NCI-H2227 (cell line): ENCODE measurements around the gene GSN.

Experiments used
- DNase-seq: peaks from one replicate; lab custom pipeline; 2025; ENCODE audit not compliant: unreplicated experiment; lab: John Stamatoyannopoulos, UW

Gene GSN

GRCh38 chr9:121322037-121322736, 54.2 kb downstream of the GSN start:
- DNase-seq: no peak

DNA sequence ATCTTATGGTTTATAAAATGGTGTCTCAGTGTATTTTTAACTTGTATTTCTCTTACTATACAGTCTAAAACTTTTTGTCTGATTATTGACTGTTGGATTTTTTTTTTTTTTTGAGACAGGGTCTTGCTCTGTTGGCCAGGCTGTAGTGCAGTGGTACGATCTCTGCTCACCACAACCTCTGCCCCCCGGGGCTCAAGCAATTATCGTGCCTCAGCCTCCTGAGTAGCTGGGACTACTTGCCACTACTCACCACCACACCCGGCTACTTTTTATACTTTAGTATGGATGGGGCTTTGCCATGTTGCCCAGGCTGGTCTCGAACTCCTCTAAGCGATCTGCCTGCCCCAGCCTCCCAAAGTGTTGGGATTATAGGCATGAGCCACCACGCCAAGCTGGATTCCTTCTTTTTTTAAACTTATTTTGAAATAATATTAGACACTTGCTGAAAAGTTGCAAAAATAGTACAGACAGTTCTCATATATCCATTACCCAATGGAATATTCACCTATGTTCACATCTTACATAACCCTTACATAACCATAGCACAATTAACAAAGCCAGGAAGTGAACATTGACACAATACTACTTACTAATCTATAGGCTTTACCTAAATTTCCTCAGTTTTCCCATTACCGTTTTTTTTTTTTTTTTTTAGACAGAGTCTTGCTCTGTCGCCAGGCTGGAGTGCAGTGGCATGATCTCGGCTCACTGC, 54.9 kb downstream of the GSN start:
- no peak for DNase-seq

DNA sequence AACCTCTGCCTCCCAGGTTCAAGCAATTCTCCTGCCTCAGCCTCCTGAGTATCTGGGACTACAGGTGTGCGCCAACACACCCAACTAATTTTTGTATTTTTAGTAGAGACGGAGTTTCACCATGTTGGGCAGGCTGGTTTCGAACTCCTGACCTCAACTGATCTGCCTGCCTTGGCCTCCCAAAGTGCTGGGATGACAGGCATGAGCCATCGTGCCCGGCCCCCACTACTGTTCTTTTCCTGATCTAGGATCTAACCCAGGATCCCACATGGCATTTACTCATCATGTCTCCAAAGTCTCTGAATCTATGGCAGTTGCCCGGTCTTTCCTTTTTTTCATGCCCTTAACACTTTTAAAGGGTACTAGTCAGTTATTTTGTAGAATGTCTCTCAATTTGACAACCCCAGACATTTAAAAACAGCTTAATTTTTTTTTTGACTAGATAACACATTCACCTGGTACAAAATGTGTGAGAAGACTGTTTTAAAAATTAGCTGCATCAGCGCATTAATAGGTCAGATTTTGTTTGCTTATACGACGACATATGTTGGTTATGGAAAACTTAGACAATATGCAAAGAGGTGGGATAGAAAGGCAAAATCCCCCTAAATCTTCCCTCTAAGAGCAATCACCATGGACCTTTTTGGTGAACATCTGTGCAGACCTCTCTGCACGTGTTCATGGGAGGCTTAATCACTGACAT, 55.6 kb downstream of the GSN start:
- no peak for DNase-seq

GRCh38 chr9:121324316-121324715, 56.4 kb downstream of the GSN start:
- no peak for DNase-seq

DNA sequence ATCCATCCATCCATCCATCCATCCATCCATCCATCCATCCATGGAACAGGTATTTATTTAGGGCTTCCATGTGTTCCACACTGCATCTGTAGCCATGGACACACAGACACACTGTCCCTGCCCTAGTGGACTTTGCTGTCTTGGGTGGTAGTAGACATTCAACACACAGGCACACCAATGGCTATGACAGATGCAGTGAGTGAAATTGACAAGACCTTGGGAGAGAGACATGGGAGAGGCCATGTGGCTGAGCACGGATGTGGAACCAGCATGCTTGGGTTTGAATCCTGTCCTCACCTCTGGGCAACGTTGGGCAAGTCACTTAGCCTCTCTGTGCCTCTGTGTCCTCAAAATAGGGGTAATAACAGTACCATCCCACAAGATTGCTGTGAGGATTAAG, 56.8 kb downstream of the GSN start:
- no peak for DNase-seq

- no peak for DNase-seq
These were observed 57.4 kb downstream of the GSN start for GRCh38 chr9:121325387-121325786.

GRCh38 chr9:121326130-121326838, 58.3 kb downstream of the GSN start:
- DNase-seq: no peak

DNA sequence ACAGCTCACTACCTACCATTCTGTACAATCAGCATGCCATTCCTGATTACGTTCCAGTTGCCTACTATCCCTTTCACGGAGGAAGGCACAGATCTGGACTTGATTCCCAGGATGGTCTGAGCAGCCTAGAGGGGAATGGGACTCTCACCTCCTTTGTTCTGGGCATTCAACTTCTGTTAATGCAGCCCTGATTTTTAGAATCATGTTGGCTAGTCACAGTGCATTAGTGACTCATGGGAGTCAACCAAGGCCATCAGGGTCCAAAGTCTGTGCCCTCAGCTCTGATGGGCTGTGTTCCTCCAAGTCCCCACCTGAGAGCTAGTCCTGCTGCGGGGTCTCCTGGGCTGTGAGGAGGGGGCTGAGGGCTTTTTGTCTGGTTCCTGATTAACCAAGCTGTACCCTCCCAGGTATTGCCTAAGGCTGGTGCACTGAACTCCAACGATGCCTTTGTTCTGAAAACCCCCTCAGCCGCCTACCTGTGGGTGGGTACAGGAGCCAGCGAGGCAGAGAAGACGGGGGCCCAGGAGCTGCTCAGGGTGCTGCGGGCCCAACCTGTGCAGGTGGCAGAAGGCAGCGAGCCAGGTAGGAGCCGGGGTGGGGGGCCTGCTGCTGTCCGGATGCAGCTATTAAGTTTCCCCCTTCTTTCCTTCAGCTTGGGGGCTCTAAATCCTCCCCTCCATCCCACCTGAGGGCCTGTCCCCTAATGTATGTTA, 59.1 kb downstream of the GSN start:
- DNase-seq: no peak

DNA sequence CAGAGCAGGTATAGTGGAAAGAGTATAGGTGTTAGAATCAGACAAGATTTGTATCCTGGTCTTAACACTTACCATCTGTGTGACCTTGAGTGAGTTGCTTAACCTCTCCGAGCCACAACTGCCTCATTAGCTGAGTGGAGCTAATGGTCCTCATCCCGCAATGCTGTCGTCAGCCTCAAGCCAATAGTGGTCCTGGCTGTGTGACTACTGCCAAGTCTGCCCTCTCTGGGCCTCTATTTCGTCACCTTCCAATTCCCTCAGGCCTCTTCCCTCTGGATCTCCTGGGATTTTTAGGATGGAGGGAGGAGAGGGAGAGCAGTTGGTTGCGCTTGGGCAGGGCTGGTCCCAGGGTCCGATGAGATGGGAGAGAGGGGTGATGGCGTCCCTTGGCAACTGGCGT, 60.5 kb downstream of the GSN start:
- DNase-seq: no peak

DNA sequence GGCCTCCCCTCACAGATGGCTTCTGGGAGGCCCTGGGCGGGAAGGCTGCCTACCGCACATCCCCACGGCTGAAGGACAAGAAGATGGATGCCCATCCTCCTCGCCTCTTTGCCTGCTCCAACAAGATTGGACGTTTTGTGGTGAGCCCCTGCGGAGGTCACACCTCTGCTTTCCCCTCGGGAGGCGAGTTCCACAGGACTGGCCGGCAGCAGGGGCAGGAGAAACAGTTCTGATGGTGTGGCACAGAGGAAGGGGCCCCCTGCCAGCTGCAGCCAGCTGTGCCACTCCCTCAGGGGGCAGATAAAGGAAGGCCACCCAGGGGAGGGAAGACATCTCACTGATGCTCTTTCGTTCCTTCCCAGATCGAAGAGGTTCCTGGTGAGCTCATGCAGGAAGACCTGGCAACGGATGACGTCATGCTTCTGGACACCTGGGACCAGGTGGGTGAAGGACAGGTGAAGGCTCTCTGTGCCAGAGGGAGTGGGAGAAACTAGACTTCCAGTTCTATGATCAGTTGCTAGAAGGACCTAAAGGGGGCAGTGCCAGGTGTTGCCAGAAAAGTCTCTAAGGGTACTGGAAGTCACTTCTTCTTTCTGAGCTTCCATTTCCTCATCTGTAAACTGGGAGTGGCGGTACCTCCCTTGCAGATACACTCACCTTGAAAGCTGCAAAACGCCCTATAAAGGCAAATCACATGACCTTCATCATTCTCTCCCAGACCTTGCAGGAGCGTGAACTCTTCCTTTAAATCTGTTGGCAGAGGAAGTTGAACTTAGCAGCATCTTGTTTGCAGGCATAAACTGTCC, 61.1 kb downstream of the GSN start:
- no peak for DNase-seq

- no peak for DNase-seq
These were observed 63.6 kb downstream of the GSN start for GRCh38 chr9:121331549-121331948.

- no peak for DNase-seq
These were observed 64.2 kb downstream of the GSN start for GRCh38 chr9:121331992-121332685.

GRCh38 chr9:121333950-121334773, 66.2 kb downstream of the GSN start:
- no peak for DNase-seq

DNA sequence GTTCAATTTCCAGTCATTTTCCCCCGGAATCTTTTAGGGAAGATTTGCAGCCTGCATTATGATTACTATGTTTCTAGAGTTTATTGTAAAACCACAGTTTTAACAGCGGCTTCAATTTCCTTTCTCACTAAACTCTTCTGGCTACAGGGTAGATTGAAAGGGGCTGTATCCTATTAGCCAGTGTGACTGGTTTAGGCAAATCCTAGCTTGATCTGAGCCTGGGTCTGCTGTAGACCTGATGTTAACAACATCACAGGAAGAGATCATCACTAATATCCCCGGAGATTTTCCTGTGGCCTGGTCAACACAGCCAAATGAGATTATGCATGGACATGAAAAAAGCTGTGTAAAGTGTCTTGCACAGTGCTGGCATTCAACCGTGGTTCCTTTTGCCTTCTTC, 68.7 kb downstream of the GSN start:
- DNase-seq: no peak

DNA sequence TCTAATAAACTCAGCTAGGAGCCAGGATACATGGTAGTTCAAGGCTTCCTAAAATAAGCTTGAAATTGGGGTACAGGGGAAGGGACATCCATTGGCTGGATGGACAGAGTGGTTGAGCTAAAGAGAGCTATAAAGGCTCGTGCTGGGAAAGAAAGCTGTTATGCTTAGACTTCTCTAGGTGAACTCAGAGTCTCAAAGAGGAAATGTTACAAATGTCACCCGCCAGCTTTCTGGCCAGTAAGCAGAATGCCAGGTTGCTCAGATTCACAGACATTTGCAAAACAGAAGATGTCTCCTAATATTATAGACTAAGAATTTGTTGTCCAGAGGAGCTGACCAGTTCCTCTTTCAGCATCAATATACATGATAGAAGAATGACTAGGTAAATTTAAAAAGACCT, 71.5 kb downstream of the GSN start:
- DNase-seq: no peak

- no peak for DNase-seq
These were observed 72.9 kb downstream of the GSN start for GRCh38 chr9:121340676-121341392.

DNA sequence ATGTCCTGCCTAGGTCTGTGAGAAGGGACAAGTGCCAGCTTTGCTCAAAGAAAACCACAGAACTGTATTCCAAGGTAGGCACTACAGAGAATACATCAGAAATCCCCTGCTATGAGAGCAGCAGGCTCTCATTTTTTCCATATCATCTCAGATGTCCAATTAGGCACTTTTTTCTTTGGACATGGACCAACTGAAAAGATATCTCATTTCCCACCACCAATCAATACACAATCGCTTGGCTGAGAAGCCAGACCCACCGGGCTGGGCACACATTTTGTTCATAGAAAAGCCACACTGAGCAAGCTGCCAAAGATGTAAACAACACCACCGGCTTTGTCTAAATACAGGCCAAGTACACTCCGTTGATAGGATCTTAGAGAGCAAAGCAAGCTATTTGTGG, 76.2 kb downstream of the GSN start:
- DNase-seq: no peak

GRCh38 chr9:121345070-121345469, 77.1 kb downstream of the GSN start:
- DNase-seq: no peak
